Tibial nerve (tissue), 3 donors: ENCODE measurements around the gene CRYGS.
"Not testable (repeated sequence)": the region's sequence is repeated elsewhere in the genome, so short reads cannot be mapped to it uniquely, and the experiment has no call there.

Experiments used
- POLR2A ChIP-seq, 2 donors: fragments of 450-650 bp; IDR thresholded peaks; one replicate each; pipeline ENCODE4 v1.6.1; 2017; ENCODE audit warnings: antibody characterized with exemption in 2 of 2, mild to moderate bottlenecking in 2 of 2, moderate library complexity in 2 of 2
- TF ChIP-seq, protein P1 (sequence below), 5 experiments: fragments of 200-600 bp in 3 of 5; fragments of 450-650 bp in 2 of 5; sonication (generic) in 3 of 5; IDR thresholded peaks; one replicate each; pipeline ENCODE4 v1.5.1; 2016 to 2019; ENCODE audit warnings: antibody characterized with exemption in 5 of 5, mild to moderate bottlenecking in 3 of 5, moderate library complexity in 2 of 5

DNA sequence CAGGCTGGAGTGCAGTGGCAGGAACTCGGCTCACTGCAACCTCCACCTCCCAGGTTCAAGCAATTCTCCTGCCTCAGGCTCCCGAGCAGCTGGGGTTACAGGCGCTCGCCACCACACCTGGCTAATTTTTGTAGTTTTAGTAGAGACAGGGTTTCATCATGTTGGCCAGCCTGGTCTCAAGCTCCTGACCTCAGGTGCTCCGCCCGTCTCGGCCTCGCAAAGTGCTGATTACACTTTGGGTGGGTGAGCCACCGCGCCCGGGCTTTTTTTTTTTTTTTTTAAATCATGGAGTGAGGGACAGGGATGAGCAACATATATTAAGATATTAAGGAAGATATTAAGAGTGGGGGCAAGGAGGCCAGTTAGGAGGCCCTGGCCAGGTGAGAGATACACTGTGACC is 25.2 kb upstream of the CRYGS start:
- TF ChIP-seq POLR2A (IDR thresholded peaks at IDR 0.05): not testable (repeated sequence)
- TF ChIP-seq, protein P1, sequence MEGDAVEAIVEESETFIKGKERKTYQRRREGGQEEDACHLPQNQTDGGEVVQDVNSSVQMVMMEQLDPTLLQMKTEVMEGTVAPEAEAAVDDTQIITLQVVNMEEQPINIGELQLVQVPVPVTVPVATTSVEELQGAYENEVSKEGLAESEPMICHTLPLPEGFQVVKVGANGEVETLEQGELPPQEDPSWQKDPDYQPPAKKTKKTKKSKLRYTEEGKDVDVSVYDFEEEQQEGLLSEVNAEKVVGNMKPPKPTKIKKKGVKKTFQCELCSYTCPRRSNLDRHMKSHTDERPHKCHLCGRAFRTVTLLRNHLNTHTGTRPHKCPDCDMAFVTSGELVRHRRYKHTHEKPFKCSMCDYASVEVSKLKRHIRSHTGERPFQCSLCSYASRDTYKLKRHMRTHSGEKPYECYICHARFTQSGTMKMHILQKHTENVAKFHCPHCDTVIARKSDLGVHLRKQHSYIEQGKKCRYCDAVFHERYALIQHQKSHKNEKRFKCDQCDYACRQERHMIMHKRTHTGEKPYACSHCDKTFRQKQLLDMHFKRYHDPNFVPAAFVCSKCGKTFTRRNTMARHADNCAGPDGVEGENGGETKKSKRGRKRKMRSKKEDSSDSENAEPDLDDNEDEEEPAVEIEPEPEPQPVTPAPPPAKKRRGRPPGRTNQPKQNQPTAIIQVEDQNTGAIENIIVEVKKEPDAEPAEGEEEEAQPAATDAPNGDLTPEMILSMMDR (IDR thresholded peaks at IDR 0.05): not testable (repeated sequence)
